ENCODE results near the gene MARCHF10.
"Not testable (repeated sequence)": the region's sequence is repeated elsewhere in the genome, so short reads cannot be mapped to it uniquely, and the experiment has no call there.

Gene MARCHF10, protein sequence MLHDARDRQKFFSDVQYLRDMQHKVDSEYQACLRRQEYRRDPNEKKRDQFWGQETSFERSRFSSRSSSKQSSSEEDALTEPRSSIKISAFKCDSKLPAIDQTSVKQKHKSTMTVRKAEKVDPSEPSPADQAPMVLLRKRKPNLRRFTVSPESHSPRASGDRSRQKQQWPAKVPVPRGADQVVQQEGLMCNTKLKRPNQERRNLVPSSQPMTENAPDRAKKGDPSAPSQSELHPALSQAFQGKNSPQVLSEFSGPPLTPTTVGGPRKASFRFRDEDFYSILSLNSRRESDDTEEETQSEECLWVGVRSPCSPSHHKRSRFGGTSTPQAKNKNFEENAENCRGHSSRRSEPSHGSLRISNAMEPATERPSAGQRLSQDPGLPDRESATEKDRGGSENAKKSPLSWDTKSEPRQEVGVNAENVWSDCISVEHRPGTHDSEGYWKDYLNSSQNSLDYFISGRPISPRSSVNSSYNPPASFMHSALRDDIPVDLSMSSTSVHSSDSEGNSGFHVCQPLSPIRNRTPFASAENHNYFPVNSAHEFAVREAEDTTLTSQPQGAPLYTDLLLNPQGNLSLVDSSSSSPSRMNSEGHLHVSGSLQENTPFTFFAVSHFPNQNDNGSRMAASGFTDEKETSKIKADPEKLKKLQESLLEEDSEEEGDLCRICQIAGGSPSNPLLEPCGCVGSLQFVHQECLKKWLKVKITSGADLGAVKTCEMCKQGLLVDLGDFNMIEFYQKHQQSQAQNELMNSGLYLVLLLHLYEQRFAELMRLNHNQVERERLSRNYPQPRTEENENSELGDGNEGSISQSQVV

DNA sequence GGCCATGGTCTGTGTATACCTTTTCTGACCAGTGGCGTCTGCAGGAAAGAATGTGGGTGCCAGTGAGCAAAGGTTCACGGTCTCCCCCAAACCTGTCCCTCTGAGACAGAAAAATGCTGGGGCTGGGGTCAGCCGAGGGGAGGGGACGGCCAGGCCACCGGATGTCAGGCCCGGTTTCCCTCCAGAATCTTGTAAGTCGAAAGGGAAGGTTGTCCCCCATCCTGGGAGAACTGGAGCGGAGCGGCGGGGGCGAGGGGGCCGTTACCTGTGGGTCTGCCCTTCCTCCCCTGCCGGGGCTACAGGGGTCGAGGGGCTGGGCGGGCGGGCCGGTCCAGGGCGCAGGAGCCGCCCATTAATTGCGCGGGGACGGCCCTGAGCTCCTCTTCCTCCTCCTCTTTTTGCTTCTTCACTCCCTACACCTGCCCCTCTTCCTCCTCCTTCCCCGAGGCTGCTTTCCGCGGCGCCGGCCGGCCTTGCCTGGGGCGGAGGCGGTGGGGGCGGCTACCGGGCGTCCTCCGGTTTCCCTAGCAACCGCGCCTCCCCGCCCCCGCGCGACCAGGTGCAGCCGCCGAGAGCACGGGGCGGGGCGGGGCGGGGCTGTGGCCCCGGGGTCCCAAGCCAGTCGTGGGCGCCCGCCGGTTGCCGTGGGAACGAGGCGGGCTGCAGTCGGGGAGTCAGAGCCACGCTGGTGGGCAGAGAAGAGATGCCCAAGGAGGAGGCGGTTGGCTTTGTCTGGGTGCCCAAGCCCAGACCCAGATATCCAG, at the start of gene MARCHF10:
TSS of gene MARCHF10 (minus strand) at position 503 of the 764 bp plus-strand sequence. CDS start 6,579 bp downstream, outside the sequence.
- DNase-seq = no peak

DNA sequence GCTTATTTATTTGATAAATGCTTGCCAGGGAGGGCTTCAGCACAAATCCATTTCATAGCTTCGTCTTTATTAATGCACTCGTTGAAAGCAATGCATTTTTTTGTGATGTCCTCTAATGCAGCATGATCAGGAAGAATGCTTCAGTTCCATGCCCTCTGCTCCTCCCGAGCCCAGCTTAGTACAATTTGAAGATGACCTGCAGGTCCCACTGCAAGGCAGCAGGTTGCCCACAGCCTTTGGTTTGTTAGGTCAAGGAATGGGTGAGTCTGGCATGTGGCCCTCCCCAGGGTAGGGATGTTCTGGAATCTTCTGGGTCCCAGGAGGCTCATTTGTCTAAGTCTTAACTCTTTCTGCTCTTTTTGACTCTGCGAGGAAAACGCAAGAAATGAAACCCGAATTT, 49.4 kb upstream of the MARCHF10 start:
- no peak for DNase-seq

DNA sequence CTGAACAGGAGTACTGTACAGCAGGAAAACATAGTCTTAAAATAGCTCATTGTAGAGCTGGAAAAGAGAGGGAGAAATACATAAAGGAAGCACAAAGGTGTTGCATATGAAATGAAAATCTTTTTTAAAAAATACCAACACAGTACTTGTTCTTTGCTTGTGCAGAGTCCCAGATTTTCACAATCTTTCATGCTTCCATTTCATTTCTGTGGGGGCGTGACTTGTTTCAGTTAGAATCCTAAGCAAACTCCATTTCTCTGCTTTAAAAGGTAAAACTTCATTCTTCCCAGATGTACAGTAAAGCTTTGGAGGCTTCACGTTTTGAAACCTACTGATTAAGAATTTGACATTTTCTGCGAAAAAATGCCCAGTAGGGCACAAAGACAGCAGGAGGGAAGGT, 48.5 kb upstream of the MARCHF10 start:
- no peak for DNase-seq

DNA sequence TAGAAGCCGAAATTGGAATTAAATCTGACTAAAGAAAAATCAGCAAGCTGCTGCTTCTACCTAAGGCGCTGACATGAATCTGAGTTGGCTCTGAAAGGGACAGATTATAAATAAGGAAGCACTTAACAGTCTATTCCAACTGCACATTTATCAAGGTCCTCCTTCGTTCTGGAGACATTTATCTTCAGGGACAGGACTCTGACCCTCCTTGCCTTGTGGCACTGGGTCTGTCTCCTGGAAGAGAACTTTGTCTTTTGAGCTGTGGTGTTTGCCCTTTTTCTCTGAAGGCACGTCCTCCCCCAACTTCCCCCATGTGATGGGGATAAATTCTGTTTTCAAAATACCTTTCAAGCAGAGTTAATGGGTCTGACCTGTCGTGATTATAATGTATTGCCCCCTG, 47.0 kb upstream of the MARCHF10 start:
- DNase-seq = no peak

DNA sequence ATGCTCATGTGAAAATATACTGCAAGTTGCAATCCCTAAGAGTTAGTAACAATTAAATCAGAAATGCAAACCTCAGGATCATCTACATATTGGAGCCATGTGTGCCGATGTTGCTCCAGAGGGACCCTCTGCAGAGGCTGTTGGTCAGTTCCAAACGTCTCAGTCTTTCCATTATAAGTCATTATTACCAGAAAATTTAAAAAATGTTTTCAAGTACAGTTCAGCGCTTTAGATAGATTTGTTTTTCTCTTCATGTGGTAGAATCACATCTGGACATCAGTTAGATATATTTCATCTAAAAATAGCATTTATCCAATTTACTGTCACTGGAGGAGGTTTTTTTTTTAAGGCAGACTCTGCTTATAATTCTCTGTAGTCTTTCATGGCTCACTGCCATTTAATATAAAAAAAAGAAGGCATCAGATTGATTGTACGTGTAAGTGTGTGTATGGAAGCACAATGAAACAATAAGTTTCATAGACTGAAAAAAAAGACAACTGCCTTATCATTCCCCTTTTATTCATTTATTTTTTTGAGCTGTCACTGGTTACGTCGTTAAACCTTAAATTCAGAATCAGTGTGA, 46.1 kb upstream of the MARCHF10 start:
- DNase-seq = no peak

DNA sequence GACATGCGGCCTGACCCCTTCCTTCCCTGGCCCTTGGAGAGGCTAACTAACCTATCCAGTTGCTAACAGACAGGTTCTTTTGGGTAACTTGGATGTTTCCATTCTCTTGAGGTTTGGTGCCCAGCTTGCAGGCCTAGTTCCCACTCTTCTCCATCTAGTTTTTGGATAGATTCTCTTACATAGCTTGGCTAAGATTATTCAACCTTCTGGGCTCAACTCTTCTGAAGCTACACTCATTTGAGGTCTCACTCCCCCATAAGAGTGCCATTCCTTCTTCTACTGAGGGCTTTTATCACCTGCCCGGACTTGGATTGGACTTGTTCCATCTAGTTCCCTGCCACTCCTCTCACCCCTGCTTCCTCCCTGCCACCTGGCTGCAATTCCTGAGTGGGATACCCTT, 44.1 kb upstream of the MARCHF10 start:
- no peak for DNase-seq

DNA sequence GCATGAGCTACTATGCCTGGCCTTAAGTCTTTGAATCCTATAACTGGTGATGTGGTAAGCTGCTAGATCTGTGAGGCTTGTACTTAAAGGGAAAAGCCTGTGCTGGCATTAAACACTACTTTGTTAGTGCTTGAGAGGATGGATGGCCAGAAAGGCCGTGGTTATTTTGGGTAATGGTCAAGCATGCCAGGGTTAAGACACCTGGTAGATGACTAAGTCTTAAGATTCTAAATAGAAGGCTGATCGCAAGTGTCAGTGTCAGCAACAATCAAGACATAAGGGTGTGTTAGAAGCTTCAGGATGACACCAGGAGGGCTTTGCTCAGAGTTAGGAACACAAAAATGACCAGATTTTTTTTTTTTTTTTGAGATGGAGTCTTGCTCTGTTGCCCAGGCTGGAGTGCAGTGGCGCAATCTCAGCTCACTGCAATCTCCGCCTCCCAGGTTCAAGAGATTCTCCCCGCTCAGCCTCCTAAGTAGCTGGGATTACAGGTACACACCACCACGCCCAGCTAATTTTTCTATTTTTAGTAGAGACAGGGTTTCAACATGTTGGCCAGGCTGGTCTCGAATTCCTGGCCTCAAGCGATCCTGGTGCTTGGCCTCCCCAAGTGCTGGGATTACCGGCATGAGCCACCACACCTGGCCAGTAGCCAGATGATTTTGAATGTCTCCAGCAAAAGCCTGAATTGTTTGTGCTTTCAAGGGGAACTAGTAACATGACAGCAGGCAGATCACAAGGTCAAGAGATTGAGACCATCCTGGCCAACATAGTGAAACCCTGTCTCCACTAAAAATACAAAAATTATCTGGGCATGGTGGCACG, 41.7 kb upstream of the MARCHF10 start:
- DNase-seq = not testable (repeated sequence)

DNA sequence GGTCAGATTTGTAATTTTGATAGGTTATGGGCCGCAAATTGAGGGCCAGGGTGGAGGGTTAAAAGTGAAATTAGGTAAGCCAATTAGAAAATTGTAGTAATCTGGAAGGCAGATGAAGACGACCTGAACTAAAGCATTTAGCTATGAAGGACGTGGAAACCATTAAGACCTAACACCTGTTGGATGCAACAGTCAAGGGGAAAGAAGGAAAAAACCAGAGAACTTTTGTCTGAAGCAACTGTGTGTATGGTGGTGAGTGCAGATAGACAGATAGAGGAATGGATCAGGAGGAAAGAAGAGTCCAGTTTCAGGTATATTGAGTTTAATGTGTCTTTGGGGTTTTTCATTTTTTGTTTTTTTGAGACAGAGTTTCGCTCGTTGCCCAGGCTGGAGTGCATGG, 40.2 kb upstream of the MARCHF10 start:
- DNase-seq = no peak

DNA sequence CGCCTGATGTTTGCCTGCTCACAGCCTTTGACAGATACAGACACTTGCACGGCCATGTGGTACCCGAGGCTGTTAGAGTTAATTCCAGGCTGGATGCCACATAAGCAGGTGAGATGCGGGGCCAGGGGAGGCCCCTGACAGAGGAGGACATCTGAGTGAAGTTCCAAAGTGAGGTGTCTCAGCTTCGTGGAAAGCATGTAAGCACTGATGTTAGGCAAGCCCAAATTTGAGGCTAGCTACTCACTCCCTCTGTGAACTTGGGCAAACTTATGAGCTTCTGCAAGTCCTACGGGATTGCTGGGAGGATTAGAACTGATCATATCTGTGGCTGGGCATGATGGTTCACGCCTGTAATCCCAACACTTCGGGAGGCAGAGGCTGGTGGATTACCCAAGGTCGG, 39.3 kb upstream of the MARCHF10 start:
- DNase-seq = no peak

DNA sequence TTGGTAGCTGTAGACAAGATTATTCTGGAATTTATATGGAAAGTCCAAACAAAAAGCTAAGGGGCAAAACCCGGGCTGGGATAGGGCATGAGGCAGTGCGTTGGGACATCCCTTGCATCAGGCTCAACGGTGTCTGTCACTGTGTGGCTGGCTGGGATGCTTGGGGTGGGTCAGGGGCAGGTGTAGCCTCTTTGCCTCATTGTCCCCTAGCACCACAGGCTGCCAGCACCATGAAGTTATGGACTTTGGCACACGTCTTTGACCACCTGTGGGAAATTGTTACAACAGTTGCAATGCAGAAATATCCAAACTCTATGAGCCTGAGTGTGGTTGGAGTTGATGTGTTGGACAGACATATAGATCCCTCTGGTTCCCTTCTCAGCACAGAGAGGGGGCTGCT, 32.8 kb upstream of the MARCHF10 start:
- DNase-seq = no peak

DNA sequence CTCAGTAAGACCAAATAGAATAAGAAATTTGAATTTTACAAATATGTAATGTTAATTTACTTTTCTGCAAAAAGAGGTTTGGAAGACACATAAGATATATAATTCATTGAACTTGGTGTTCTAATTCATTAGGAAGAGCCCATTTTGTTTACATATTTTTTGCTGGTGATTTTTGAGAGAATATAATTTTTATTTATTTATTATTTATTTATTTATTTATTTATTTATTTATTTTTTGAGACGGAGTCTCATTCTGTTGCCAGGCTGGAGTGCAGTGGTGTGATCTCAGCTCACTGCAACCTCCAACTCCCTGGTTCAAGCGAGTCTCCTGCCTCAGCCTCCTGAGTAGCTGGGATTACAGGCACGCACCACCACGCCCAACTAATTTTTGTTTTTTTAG, 25.7 kb upstream of the MARCHF10 start:
- not testable (repeated sequence) for DNase-seq

DNA sequence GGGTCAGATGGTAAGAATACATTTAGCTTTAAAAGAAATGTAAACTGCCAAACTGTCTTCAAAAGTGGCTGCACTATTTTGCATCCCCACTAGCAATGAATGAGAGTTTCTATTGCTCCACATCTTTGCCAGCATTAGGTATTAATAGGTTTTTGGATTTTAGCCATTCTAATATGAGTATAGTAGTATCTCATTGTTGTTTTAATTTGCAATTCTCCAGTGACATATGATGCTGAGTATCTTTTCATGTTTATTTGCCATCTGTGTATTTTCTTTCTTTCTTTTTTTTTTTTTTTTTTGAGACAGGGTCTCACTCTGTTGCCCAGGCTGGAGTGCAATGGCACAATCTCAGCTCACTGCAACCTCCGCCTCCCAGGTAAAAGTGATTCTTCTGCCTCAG, 24.3 kb upstream of the MARCHF10 start:
- DNase-seq = no peak

DNA sequence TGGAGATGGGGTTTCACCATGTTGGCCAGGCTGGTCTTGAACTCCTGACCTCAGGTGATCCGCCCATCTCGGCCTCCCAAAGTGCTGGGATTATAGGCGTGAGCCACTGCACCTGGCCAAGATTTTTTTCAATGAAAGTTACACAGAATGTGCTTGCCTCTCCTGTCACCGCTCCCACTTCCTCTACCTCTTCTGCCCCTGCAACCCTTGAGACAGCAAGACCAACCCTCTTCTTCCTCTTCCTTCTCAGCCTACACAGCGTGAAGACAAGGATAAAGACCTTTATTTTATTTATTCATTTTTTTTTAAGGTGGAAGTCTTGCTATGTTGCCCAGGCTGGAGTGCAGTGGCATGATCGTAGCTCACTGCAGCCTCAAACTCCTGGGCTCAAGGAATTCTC, 23.0 kb upstream of the MARCHF10 start:
- DNase-seq = not testable (repeated sequence)

DNA sequence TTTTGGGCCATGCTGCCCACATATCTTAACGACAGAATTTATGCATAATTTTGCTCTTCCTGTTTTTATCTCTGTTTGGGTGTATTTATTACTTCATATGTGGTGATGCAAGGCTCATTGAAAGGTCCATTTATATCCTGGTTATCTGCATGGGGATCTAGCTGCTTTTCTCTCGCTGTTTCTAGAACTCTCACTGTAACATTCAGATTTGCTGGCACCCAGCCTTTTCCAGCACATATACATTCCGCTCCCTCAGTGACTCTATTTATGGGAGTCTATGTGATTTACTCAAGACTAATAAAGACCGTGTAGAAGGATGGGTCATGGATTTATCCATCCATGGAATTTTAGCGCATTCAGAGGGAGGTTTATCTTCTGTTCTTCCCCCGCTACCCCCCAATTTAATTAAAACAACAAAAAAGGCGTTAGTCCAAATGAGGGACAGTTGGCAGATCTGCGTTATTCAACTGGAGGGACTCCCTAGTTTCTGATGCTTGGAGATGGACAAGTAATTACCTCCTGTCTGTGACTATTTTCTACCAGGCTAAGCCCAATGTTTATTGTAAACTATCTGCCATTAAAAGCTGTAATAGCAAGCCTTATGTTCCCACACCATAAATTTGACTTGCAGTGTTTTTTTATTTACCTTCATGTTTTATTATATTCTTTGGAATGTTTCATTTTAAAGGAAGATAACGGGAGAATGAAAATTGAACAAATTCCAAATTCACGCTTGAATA, 19.8 kb upstream of the MARCHF10 start:
- DNase-seq = no peak

DNA sequence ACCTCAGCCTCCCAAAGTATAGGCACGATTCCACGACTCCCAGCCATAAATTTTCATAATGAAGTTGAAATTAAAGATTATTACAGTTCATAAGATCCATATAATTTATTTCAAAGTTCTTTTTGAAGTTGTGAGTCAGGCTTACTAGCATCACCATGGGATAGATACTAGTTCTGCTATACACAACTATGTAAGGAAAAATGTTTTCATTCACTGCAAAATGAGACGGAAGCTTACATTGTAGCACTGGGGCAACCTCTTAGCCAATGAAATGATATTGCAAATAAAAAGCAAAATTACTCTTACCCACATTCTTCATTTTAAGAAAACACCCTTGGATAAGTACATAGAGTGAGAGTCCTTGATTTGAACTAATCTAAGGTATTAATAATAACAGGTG, 18.8 kb upstream of the MARCHF10 start:
- DNase-seq = no peak

DNA sequence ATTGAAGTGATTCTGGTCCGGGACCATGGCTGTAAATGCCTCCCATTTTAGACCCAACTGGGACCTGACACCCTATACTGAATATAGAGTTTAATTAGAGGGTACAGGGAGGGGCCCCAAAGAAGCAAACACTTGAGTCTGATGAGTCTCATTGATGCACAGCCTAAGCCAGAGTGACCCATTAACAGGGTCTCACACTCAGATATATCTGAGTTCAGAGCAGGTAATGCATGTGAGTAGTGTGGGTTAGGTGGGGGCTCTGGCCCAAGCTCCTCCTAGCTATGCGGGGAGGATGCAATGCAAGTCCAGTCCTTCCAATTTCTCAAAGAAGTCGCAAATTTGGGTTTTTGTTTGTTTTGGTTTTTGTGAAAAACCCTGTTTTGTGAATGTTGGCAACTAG, 17.1 kb upstream of the MARCHF10 start:
- DNase-seq = no peak

DNA sequence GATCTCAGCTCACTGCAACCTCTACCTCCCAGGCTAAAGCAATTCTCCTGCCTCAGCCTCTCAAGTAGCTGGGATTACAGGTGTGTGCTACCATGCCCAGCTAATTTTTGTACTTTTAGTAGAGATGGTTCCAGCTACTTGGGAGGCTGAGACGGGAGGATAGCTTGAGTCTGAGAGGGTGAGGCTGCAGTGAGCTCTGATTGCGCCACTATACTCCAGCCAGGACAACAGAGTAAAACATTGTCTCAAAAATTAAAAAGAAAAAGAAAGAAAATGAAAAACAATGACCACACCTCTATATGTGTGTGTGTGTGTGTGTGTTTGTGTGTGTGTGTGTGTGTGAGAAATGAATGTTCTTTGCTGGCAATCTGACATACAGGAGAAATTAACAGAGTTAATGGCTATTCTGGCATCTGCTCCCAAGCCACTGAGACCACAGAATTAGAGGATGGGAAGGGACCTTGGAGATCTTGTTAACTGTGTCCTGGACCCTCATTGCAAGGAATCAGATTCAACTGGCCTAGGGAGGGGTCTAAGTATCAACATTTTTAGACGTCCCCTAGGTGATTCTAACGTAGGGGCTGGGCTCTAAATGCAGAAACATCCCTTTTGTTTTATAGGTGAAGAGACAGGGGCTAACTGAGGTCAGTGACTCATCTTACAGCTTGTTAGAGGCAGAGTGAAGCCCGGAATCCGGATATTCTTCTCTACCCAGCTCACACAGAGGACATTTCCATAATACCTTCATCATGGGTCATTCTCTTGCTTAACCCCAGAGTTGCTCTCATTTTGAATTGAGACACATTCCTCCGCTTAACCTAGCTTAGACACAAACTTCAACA, 16.4 kb upstream of the MARCHF10 start:
- no peak for DNase-seq

DNA sequence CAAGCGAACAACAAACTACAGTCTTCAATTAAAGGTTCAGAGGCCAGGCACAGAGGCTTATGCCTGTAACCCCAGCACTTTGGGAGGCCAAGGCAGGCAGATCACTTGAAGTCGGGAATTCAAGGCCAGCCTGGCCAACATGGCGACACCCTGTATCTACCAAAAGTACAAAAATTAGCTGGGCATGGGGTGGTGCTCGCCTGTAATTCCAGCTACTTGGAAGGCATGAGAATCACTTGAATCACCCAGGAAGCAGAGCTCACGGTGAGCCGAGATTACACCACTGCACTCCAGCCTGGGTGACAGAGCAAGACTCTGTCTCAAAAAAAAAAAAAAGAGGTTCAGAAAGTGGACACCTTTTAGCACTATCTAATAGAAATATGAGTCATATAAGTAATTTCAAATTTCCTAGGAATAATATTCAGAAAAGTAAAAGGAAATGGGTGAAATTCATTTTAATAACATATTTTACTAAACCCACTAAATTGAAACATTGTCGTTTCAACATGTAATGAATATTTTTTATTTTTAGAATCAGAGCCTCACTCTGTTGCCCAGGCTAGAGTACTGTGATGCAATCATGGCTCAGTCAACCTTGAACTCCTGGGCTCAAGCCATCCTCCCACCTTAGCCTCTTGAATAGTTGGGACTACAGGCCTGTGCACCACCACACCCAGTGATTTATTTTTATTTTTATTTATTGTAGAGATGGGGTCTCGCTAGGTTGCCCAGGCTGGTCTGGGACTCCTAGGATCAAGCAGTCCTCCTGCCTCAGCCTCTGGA, 15.2 kb upstream of the MARCHF10 start:
- no peak for DNase-seq

DNA sequence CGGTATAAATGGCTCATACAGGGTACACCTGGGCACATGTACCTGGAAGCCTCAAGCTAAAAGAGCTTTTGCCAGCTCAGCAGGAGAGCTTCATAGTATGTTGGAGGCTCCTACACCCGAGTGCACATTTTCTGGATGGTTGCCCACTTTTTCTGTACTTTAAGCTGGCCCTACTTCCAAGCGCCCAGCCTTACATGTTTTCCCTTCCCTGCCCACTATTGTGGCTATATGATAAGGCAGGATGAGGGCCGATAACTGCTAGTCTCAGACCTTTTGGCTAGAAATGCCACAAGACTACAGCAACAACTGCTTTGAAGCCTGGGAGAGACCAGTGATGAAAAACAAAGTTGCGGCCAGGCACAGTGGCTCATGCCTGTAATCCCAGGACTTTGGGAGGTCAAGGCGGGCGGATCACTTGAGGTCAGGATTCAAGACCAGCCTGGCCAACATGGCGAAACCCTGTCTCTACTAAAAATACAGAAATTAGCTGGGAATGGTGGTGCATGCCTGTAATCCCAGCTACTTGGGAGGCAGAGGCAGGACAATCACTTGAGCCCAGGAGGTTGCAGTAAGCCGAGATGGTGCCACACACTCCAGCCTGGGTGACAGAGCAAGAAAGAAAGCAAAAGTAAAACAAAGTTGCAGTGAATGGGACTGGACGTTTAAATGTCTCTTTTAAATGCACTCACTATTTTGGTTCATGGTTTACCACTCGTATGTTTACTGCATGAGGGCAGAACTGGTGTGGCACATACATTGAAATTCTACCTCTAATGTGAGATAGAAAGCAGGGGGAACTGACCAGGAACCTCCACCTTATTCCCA, 14.2 kb upstream of the MARCHF10 start:
- no peak for DNase-seq

Measured in stimulated activated naive CD4-positive, alpha-beta T cell treated with Interleukin-2 at 50 U/mL for 16 hours (primary cell).